Type B pancreatic cell (in vitro differentiated cells): ENCODE results near the gene TRIO. TPM values are rescaled to one million over a fixed set of nuclear protein-coding genes. Genes with fewer than 3 reads are reported as not detected.

ENCODE experiments used
- DNase-seq: peaks from one replicate; pipeline ENCODE4 v3.0.0; 2021; ENCODE audit warnings: mixed read lengths; ENCODE audit not compliant: unreplicated experiment; ENCODE audit errors: extremely low spot score
- H3K27ac Mint-ChIP-seq: 2 replicates; pipeline ENCODE4 v1.8.0; 2021; ENCODE audit warnings: mild to moderate bottlenecking, mixed read lengths
- H3K27me3 Mint-ChIP-seq: 2 replicates; pipeline ENCODE4 v1.8.0; 2021; ENCODE audit warnings: mixed read lengths
- H3K36me3 Mint-ChIP-seq: 2 replicates; pipeline ENCODE4 v1.8.0; 2021; ENCODE audit warnings: mixed read lengths
- H3K4me1 Mint-ChIP-seq: one replicate; pipeline ENCODE4 v1.8.0; 2021; ENCODE audit warnings: mixed read lengths; ENCODE audit not compliant: unreplicated experiment
- H3K4me3 Mint-ChIP-seq: 2 replicates; pipeline ENCODE4 v1.8.0; 2021; ENCODE audit warnings: mild to moderate bottlenecking, mixed read lengths
- H3K9me3 Mint-ChIP-seq: 2 replicates; pipeline ENCODE4 v1.8.0; 2021; ENCODE audit warnings: mixed read lengths
- CTCF ChIP-seq: fragments of 200-600 bp; sonication (generic); conservative IDR thresholded peaks from 2 replicates; pipeline ENCODE4 v1.5.0; 2021; ENCODE audit warnings: antibody characterized with exemption, mild to moderate bottlenecking
- total RNA-seq: library from RNA; stranded (reverse); gene quantifications from 2 replicates; pipeline ENCODE4 v1.2.1, GENCODE V29; 2021; ENCODE audit warnings: low replicate concordance

The TRIO gene
- total RNA-seq, 1 donor from 2014 or later = 145 TPM

- H3K4me1 Mint-ChIP-seq = peaks cover 14% of the 10 kb centered on the region
- H3K36me3 Mint-ChIP-seq = peaks cover 59% of the 10 kb centered on the region
- H3K9me3 Mint-ChIP-seq = peaks cover 5% of the 10 kb centered on the region
- H3K27me3 Mint-ChIP-seq = no peaks in the 10 kb centered on the region
- no peak overlapping the region for H3K27ac Mint-ChIP-seq
- no peak for TF ChIP-seq CTCF
- DNase-seq = no peak
- H3K4me3 Mint-ChIP-seq = no peak overlapping the region
Observed at GRCh38 chr5:14323466-14323865, 180.3 kb downstream of the TRIO start.

- peaks cover 5% of the 10 kb centered on the region for H3K9me3 Mint-ChIP-seq
- peaks cover 52% of the 10 kb centered on the region for H3K36me3 Mint-ChIP-seq
- no peak for TF ChIP-seq CTCF
- H3K27ac Mint-ChIP-seq = no peak overlapping the region
- no peak overlapping the region for H3K4me3 Mint-ChIP-seq
- peaks cover 14% of the 10 kb centered on the region for H3K4me1 Mint-ChIP-seq
- no peak for DNase-seq
- H3K27me3 Mint-ChIP-seq = no peaks in the 10 kb centered on the region
Observed at GRCh38 chr5:14325369-14325768, 182.2 kb downstream of the TRIO start.

- Mint-ChIP-seq H3K36me3 (peaks cover 48% of the 10 kb centered on the region), H3K27me3 (no peaks in the 10 kb centered on the region), H3K4me1 (peaks cover 14% of the 10 kb centered on the region), H3K9me3 (no peaks in the 10 kb centered on the region), H3K4me3 (no peak overlapping the region), H3K27ac (peak overlapping the region; percentile 70)
- no peak for DNase-seq
- TF ChIP-seq CTCF = peak; percentile 63
Observed at GRCh38 chr5:14326035-14326903, 183.1 kb downstream of the TRIO start.

- Mint-ChIP-seq H3K9me3 (no peaks in the 10 kb centered on the region), H3K27me3 (no peaks in the 10 kb centered on the region)
- no peak for DNase-seq
Observed at GRCh38 chr5:14327624-14328023, 184.5 kb downstream of the TRIO start.

GRCh38 chr5:14328144-14328543, 185.0 kb downstream of the TRIO start:
- Mint-ChIP-seq H3K27ac (no peak overlapping the region), H3K9me3 (no peaks in the 10 kb centered on the region), H3K27me3 (no peaks in the 10 kb centered on the region), H3K4me1 (peaks cover 18% of the 10 kb centered on the region), H3K4me3 (no peak overlapping the region), H3K36me3 (peaks cover 36% of the 10 kb centered on the region)
- no peak for TF ChIP-seq CTCF
- no peak for DNase-seq

More at GRCh38 chr5:14327624-14328023, 184.5 kb downstream of the TRIO start:
- no peak overlapping the region for H3K27ac Mint-ChIP-seq
- no peak overlapping the region for H3K4me3 Mint-ChIP-seq
- peaks cover 14% of the 10 kb centered on the region for H3K4me1 Mint-ChIP-seq
- peaks cover 37% of the 10 kb centered on the region for H3K36me3 Mint-ChIP-seq
- no peak for TF ChIP-seq CTCF
